GM20000 (cell line): ENCODE results near the gene WDR27.

Experiments used
- DNase-seq: peaks from one replicate; pipeline ENCODE4 v3.0.0; 2012; ENCODE audit warnings: low spot score
- TF ChIP-seq, protein P1 (sequence below): IDR thresholded peaks from 2 replicates; pipeline ENCODE4 v1.5.1; 2012; ENCODE audit warnings: mild to moderate bottlenecking, control low read depth; ENCODE audit errors: extremely low read depth, missing control alignments

WDR27 gene

DNA sequence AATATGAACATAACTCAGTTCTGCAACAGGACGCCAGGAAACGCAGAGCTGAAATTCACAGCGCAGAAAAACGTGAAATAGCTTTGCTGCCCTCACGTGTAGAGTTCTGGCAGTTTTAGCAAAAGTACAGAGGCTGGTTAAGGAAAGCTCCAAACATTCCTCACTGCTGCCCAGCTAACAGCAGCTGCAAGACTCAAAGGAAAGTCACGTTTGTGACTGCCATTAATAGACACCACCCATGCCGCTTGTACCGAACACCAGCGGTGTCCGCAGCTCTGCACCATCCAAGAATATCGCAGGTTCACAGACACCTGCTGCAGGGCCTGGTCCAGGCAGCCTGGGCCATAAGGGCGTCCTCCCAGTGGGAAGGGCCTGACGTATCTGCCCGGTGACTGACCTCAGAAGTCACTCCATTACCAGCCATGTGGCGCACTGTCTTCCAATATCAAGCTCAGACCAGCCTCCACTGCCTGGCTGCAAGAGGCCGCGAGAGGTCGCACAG is 61.4 kb downstream of the WDR27 start:
- no peak for DNase-seq
- TF ChIP-seq, protein P1, sequence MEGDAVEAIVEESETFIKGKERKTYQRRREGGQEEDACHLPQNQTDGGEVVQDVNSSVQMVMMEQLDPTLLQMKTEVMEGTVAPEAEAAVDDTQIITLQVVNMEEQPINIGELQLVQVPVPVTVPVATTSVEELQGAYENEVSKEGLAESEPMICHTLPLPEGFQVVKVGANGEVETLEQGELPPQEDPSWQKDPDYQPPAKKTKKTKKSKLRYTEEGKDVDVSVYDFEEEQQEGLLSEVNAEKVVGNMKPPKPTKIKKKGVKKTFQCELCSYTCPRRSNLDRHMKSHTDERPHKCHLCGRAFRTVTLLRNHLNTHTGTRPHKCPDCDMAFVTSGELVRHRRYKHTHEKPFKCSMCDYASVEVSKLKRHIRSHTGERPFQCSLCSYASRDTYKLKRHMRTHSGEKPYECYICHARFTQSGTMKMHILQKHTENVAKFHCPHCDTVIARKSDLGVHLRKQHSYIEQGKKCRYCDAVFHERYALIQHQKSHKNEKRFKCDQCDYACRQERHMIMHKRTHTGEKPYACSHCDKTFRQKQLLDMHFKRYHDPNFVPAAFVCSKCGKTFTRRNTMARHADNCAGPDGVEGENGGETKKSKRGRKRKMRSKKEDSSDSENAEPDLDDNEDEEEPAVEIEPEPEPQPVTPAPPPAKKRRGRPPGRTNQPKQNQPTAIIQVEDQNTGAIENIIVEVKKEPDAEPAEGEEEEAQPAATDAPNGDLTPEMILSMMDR = no peak

DNA sequence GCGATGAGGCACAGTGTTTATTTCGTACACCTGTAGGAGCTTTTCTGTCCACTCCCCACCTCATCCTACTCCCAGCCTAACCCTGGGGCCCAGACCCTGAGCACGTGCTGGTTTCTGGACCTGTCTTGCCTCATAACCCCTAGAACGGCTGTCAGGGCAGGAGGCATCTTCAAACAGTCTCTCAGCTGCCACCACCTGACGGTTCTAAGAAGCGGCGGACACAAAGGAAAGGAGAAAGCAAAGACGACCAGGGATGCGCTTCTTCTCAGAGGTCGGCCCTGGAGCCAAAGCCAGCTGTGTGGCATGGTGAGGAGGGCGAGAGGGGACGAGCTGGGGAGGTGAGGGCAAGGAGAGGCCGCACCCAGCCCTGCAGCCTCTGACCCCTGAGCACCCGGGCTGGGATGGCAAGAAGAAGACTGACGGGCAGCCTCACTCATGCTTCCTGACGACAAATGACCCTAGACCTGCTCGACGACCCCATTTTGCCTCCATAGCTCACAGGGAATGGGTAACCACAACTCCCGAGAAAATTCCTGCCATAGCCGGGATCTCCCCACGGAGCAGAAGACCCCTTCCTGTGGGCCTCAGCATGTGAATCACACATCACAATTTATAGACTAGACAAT is 62.1 kb downstream of the WDR27 start:
- TF ChIP-seq, protein P1 = no peak
- no peak for DNase-seq

DNA sequence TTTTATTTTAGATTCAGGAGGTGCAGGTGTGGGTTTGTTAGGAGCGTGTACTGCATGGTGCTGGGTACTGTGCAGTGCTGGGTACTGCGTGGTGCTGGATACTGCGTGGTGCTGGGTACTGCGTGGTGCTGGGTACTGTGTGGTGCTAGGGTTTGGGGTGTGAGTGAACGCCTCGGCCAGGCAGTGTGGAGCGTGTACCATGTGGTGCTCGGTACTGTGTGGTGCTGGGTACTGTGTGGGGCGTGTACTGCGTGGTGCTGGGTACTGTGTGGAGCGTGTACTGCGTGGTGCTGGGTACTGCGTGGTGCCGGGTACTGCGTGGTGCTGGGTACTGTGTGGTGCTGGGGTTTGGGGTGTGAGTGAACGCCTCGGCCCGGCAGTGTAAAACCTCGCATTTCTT is 62.9 kb downstream of the WDR27 start:
- TF ChIP-seq, protein P1 = no peak
- no peak for DNase-seq

DNA sequence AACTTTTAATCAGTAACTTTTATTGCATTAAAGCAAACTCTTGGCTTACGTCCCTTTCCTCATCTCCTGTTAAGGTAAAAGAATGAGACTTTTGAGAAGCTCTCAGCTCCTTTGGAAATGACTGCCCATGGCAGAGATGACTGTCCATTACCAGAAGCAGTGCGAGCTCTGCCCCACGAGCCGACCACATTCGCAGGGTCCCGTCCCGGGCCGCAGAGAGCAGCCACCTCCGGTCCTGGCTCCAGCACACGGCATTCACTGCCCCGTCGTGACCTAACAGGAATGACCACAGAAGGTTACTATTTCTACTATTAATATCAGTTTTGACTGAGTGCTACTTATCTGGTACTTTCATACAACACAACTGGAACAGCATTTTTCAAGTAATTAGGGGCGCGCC is 63.4 kb downstream of the WDR27 start:
- TF ChIP-seq, protein P1 = no peak
- DNase-seq = no peak

DNA sequence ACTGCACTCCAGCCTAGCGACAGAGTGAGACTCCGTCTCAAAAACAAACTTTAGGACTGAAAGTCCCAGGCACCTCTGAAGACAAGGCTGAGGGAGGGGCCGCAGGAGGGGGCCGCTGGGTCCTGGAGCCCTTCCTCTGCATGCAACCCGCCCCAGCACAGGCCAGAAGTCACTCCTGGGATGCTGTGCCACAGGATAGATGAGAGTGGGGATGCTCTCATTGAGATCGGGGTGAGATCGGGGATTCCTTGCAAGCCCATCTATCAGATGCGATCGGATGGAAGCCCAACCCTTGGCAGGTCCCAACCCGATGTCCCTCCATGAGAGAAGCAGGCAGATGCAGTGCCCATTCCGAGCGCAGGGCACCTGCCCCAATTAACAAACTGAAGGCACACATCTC is 66.5 kb downstream of the WDR27 start:
- no peak for DNase-seq
- TF ChIP-seq, protein P1 = no peak

DNA sequence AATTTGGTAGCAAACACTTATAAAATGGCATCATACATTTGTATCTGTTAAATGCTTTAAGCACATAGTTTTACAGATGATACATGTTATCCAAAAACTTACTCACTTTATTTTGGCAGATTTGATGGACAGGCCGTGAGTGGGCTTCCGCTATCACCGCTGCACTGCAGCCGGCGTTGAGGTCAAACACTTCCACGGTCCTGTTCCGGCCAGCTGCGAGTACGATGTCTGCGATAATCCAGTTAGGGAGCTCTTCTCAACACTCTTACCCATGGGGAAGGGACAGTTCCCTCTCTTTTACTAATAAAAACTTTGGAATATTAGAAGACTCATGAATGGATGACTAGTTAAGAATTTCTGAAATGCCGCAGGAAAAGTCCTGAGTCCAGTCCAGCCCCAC is 69.0 kb downstream of the WDR27 start:
- no peak for DNase-seq
- TF ChIP-seq, protein P1 = no peak

DNA sequence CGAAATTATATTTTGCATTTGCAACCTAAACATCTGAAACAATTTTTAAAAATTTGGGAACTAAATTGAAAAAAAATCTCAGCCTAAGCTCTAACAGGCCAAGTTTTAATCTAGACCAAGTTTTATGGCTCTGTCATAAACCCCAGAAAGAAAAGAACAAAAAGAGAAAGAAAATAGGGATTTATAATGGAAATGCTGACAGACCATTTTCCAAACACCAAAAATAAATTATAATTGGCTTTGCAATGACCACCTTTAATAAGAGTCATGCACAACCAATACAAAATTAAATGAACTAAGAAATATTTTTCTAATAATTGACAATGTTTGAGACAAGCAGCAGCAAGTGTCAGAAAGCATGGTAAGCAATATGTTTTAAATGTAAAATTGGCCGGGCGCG is 72.6 kb downstream of the WDR27 start:
- TF ChIP-seq, protein P1 = no peak
- no peak for DNase-seq
